Cardiac septum (tissue), 1 donor: ENCODE data around the gene OGFR. TPM values are rescaled to one million over a fixed set of nuclear protein-coding genes. Genes with fewer than 3 reads are reported as not detected.

Source experiments
- DNase-seq: peaks from one replicate; pipeline ENCODE4 v3.0.0-alpha.2; 2020; ENCODE audit warnings: low spot score
- intact Hi-C: fragments of 100-400 bp; cut with DNase I; formaldehyde crosslinking; loops from one replicate; pipeline ENCODE4 v1.14.0; 2022
- total RNA-seq: library from RNA; stranded (reverse); fragmentation: NEBNext Ultra II Directional; extraction: Animal tissue kit (Norgen Biotek cat#: 25700); gene quantifications from one replicate; pipeline ENCODE4 v1.2.1, GENCODE V29; 2021
- donor health status: DM: no; HTN: no; CAD: no.

Gene OGFR
- total RNA-seq, 1 donor from 2014 or later, result 16.4 TPM

DNA sequence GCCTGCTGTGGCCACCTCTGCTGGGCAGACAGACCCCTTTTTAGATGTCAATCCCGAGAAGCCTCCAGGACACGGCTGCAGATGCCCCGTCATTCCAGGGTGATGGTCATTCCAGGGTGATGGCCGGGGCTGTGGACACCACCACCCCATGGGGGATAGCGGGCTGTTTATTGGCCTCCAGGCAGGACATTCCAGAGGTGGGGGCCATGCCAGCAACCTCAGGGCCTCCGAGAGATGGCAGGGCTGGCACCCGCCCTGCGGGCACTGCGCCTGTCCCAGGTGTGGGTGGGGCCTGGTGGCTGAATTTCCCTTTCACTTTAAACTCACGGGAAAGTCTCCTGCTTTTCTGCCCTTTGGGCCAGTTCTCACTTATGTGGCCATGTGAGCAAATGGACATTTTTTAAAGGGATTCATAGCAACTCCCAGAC is 26.7 kb downstream of the OGFR start:
- no peak for DNase-seq

DNA sequence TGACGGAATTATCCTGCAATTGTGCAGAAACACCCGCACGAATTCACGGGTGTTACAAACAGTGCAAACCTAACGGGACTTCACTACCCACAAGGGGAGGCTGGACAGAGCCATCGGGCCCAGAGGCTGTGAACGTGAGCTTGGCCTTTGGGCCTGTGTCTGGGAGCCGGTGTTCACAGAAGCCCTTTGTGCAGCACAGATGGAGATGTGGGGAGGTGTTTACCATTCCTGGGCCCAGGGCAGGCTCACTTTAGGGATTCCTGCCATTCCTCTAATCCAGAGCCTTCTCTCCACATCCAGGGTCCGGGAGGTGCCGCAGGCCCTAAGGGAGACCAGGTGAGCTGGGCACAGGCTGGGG is 27.2 kb downstream of the OGFR start:
- no peak for DNase-seq
- intact Hi-C loops, result no loop called here

More for the DNA sequence above, 26.7 kb downstream of the OGFR start:
- intact Hi-C loops, result no loop called here

DNA sequence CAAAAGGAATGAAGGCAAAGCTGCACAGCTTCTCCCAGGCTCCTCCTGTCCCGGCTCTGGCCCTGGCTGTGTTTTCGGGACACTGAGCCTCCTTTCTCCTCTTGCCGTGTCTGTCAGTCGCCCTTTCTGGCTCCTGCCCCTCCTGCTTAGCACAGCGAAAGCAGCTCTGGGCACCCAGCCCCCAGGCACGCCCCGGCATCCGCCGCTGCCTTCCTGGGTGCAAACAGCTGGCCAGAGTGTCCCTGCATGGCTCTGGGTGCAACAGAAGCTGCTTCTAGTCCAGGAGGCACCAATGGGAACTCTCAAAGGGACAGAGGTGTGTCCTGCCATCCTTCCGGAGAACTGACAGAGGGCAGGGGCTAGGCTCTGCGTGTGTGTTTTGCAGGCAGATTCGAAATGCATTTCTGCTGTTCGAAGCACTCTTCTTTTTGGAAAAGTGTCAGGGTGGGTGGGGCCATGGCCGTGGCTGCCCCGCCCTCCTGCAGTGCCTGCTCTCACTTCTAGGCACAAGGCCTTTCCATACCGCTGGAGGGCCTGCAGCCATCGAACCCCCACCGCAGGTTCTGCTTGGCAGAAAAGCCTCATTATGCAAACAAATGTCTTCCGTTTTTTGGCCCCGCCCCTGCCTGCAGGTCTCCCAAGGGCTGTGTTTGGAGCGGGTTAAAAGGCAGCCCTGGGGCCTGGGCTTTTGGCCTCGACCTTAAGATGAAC is 27.7 kb downstream of the OGFR start:
- intact Hi-C loops, result no loop called here
- peak; percentile 89 for DNase-seq

DNA sequence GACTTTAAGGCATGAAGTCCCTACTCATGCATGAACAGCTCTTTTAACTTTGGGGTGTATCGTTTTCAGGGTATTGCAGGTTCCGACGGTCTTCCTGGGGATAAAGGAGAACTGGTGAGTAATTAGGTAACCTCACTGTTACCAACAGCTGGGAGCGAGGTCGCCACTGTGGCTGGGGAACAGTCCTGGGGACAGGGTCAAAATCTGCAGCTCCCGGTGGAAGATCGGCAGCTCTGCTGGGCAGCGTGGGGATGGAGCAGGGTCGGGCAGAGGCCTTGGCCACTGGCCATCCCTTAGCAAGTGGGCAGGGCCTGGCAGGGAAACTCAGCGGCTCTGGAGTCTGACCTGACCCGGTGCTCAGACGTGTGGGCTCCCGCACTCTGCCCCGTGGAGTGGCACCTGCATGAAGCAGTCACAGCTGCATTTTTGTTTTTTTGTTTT is 28.3 kb downstream of the OGFR start:
- intact Hi-C loops, result no loop called here
- DNase-seq, result no peak

DNA sequence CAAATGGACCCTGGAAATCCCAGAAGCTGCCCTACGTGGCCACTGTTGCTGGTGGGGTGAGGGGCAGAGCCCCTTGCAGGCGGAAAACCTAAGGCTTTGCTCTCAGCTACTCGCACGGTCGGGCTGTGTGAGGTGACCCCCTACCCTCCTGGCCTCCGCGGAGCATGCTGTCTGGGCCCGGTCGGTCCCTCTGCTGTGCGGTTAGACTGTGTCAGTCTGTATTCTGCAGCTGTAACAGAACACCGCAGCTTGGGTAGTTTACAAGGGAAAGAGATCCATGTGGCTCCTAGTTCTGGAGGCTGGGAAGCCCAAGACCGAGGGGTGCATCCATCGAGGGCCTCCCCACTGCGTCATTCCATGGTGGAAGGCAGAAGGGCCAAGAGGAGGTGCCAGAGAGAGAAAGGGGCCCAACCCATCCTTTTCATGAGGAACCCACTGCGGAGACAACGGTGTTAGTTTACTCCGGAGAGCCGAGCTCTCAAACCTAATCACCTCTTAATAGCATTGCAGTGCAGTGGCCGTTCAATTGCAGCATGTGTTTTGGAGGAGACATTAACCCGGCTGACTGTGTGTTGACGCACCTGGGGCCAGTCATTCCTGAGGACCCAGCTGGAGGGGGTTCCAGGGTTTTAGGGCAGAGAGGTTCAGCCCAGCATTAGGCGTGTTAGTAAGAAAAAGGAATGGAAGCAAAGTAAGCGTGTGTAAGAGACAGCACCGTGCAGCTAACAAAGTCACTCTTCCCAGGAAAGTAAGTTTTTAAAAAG is 30.5 kb downstream of the OGFR start:
- DNase-seq, result no peak
- intact Hi-C loops, result no loop called here

DNA sequence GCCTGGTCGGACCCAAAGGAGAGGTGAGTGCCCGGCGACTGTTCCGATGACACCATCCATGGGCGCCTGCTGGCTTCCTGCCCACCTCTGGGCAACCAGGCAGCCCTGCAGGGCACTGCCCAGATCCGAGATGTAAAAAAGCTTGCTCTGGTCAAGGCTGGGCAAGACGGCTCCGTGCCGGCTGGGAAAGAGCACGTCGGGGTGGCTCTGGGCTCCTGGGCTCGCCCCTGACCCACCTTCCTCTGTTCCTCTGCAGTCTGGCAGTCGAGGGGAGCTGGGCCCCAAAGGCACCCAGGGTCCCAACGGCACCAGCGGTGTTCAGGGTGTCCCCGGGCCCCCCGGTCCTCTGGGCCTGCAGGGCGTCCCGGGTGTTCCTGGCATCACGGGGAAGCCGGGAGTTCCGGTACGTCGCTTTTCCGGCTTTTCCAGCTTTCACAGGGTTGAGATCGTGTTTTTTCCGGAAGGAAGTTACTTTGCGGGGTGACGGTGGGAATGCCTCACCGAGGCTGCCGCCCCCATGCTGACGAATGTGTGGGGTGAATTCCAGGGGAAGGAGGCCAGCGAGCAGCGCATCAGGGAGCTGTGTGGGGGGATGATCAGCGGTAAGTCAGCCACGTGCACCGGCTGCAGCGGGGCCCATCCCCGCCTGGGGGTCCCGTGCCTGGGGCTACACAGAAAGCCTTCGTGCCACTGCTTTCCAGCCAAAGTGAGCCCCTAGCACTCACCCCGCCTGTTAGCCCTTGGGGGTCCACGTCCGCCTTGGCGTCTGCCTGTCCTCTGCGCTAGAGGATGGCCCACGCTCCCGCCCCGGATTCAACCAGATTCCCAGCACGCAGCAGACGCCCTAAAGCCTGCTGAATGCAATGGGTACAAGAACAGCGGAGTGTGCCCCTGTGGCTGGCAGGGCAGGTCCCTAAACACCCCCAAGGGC is 31.6 kb downstream of the OGFR start:
- no peak for DNase-seq
- intact Hi-C loops, result no loop called here

DNA sequence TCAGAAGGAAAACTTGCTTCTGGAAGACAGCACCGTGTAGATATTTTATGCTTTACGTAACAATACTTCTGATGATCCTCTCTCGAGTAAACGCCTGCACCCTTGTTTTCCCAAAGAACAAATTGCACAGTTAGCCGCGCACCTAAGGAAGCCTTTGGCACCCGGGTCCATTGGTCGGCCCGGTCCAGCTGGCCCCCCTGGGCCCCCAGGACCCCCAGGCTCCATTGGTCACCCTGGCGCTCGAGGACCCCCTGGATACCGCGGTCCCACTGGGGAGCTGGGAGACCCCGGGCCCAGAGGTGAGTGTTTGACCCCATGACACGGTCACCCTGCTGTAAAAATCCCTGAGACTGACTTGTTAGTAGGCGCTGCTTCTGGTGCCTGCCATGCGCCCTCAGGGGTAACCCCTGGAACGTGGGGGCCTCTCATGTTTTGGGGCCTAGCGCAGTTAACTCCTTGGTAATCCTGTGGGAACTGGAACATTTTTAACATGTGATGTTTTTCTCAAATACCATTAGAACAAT is 32.4 kb downstream of the OGFR start:
- DNase-seq, result no peak

DNA sequence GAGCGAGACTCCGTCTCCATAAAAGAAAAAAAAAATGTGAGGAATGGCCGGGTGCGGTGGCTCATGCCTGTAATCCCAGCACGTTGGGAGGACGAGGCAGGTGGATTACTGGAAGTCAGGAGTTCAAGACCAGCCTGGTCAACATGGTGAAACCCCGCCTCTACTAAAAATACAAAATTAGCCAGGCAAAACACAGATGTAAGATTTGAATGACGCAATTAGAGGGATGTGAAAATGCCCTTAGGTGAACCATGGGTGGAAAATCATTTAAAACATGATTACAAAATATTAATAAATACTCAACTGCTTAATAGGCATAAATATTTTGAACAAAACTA is 33.1 kb downstream of the OGFR start:
- intact Hi-C loops, result no loop called here

More for the DNA sequence above, 32.4 kb downstream of the OGFR start:
- intact Hi-C loops, result no loop called here

DNA sequence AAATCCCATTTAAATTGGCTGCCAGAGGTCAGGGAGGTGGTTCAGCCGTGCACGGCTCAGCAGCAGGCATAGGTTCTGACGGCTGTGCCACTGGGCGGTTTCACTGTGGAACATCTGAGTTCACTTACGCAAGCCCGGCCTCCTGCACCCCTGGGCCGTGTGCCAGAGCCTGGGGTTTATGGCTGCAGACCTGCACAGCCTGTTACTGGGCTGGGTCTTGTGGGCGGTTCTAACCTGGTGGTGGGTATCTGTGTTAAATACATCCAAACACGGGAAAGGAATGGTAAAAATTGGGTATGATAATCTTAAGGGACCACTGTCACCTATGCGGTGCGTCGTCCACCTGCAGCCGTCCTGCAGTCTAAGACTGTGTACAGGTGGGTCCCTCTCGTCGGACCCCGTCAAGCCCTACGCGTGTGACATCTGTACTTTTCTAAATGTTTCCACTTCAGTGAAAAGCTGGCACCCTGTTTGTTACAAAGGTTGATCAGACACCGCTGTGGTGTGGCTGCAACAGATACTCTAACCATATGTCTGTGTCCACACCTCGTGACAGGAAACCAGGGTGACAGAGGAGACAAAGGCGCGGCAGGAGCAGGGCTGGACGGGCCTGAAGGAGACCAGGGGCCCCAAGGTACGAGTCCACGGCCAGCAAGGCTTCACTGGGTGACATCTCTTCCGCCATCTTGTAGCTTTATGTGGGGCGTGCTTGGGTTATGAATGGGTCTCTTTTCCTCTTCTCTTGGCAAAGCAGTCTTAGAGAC is 33.7 kb downstream of the OGFR start:
- DNase-seq, result no peak
- intact Hi-C loops, result no loop called here

More for the DNA sequence above, 33.1 kb downstream of the OGFR start:
- DNase-seq, result no peak

DNA sequence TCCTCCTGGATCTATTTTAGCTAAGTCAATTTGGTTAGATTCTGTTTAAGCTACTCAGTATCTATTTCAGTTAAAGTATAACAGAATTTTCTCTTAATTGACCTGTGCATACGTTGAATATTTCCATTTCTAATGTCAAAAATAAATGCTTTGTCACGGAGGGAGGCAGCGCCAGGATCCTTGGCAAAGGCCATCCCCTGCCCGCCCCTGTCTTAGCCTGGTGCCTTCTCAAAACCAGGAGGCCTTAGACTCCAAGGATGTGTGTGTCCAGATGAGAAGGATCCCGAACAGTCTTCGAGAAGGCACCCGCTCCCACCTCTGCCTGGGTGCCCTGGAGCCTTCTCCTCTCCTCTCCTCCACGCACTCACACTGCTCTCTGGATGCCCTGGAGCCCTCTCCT is 34.6 kb downstream of the OGFR start:
- no peak for DNase-seq
- intact Hi-C loops, result no loop called here

DNA sequence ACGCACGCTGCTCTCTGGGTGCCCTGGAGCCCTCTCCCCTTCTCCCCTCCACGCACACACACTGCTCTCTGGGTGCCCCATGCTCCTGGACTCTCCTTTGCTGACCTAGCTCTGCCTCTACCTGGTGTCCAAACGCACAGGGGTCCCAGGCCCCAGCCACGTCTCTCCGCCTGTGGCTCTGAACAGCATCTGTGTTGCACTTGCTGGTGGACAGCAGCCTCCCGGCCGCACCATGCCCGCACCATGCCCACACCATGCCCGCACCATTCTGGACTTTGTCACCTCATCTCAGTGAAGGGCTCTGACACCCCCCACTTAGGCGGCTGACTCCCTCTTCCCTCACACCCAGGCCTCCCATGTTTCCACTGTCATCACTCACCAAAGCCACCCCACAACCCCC is 35.2 kb downstream of the OGFR start:
- DNase-seq, result no peak
- intact Hi-C loops, result no loop called here

DNA sequence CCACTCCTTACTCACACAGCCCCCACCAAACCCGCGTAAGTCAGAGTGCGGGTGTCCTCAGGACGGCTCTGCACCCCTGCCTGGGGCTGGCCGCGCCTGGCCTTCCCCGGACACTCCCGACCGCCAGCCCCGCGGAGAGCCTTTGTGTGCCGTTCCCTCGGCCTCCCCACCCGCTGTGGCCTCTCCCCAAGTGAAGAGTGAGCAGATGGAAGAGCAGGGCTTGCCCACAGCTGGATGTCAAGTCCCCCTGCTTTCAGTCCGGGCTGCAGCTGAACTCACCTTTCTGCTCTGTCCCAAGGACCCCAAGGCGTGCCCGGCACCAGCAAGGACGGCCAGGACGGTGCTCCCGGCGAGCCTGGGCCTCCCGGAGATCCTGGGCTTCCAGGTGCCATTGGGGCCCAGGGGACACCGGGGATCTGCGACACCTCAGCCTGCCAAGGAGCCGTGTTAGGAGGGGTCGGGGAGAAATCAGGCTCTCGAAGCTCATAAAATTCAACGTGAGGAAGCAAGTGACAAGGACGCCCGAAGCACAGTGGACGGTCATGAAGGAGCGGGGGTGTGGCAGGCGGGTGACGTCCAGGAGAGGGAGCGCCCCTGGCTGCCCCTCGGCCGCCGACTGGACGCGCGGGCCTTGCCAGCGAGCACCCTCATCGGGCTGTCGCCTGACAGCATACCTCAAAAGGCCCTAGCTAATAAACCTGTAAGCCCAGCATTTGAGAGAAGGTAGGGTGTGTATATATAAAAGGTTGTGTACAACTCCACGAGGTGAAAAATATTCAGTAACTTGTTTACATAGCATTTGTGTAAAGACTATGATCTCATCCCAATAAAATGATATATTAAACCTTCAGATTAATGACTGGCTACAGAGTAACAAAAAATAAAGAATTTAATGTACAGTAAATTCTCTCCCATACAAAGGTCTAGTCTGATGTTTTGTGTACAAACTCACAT is 35.9 kb downstream of the OGFR start:
- intact Hi-C loops, result no loop called here
- DNase-seq, result no peak

DNA sequence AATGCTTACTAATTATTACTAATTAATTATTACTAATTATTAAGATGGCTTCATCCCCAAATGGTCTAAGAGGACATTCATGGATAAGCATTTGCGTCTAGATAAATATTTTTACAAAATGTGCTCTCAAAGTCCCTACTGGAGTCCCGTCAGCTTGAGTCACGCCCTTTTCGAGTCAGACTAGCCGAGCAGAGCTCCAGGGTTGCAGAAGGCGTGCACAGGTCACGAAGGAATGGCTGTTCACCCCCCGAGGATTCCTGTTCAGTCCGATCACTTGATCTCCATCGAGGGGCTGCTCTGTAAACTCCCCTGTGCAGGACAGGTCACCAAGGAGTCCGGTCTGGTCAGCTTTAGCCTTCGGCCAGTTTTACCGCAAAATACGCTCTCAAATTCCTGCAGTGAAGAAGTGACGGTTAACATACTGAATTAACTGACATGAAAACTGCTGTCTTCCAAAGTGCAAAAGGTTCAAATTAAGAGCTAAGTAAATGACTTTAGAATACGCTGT is 37.1 kb downstream of the OGFR start:
- intact Hi-C loops, result no loop called here
- DNase-seq, result no peak

DNA sequence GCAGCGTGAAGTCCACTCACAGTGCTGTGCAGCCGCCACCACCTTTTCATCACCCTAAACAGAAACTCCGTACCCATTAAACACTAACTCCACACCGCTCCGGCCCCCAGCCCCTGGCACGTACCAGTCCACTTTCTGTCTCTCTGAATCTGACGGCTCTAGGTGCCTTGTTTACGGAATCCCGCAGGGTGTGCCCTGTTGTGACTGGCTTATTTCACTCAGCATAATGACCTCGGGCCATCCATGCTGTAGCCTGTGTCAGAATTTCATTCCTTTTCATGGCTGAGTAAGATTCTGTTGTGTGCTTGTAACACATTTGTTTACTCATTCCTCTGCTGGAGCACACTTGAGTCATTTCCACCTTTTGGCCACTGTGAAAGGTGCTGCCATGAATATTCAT is 39.0 kb downstream of the OGFR start:
- intact Hi-C loops, result no loop called here
- DNase-seq, result no peak

DNA sequence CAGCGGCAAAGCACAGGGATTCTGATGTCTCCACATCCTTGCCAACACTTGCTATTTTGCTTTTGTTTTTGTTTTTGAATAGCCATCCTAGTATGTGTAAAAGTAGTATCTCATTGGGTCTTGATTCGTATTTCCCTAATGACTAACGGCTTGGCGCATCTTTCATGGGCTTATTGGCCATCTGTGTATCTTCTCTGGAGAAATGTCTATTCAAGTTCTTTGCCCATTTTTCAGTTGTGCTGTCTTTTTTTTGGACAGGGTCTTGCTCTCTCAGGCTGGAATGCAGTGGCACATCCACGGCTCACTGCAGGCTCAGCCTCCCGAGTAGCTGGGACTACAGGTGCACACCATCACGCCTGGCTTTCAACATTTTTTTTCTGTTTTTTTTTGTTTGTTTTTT is 39.5 kb downstream of the OGFR start:
- intact Hi-C loops, result no loop called here
- no peak for DNase-seq

DNA sequence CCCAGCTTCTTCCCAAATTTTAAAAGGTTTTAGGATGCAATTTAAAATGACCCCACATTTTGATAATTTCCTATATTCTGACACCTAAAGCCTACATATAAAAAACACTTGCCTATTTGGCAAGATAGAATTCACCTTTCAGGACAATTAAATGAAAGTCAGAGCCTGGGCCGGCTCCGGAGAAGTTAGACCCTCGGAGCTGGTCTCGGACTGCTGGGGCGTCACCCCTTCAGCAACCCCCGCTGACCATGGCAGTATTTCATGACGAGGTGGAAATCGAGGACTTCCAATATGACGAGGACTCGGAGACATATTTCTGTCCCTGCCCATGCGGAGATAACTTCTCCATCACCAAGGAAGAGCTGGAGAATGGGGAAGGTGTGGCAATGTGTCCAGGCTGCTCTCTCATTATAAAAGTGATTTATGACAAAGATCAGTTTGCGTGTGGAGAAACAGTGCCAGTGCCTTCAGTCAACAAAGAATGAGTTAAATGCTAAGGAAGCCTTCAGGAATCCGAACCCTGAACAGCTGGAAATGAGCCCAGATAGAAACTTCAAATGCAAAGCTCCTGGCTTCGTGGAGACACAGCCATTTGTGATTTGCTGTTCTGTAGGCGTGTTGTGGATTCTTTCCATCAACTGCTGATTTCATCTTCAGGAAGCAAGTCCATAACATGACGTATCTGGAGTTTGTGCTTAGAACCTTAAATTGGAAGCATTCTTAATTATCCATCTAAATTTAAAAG is 41.0 kb downstream of the OGFR start:
- DNase-seq, result no peak
- intact Hi-C loops, result no loop called here

DNA sequence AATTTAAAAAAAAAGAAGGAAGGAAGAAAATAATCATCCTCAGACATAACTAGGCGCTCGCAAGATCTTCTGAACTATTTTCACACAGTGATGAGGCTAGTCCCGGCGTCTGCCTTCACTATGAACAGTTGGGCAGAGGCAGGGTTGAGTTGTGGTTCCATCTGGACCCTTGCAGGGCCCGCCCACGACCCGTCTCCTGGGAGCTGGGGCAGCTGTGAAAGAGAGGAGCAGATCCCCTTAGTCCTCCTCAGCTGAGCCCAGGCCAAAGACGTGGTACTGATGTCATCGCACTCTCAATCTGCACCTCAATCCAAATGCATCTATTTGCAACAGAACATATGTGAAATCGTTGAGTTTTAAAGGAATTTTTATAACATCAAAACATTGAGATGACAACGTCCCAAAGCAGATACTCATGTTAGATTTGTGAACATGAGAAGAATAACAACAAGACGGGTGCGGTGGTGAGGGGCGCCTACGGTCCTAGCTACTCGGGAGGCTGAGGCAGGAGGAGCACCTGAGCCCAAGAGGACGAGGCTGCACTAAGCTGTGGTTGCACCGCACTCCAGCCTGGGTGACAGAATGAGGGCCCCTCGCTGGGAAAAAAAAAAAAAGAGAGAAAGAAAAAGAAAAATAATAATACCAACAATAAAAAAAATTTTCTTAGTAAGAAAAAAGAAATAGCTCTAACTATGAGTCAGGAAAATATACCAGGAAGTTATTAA is 41.7 kb downstream of the OGFR start:
- intact Hi-C loops, result no loop called here
- no peak for DNase-seq
